HepG2 (cell line): ENCODE measurements around the gene CBX5. TPM values are rescaled to one million over a fixed set of nuclear protein-coding genes. Genes with fewer than 3 reads are reported as not detected.
A peak's percentile ranks its signal among the peaks of the same experiment; 100 is the strongest.

ENCODE experiments used
- EHMT2 ChIP-seq: fragments of 200-600 bp; sonication (generic); IDR thresholded peaks from 2 replicates; pipeline ENCODE4 v1.7.0; 2017; ENCODE audit warnings: antibody characterized with exemption, low read depth, low read length, borderline replicate concordance
- FOSL1 ChIP-seq: sonication (generic); formaldehyde crosslinking; IDR thresholded peaks from 2 replicates; pipeline ENCODE4 v1.9.0; 2021; ENCODE audit warnings: missing genetic modification reagents, borderline replicate concordance
- FOXO1 ChIP-seq: sonication (generic); formaldehyde crosslinking; IDR thresholded peaks from 2 replicates; pipeline ENCODE4 v1.4.0; 2020; ENCODE audit warnings: missing genetic modification reagents
- GFI1 ChIP-seq: sonication (generic); formaldehyde crosslinking; IDR thresholded peaks from 2 replicates; pipeline ENCODE4 v1.5.0; 2020; ENCODE audit warnings: missing genetic modification reagents, mild to moderate bottlenecking, borderline replicate concordance
- LCORL ChIP-seq, 2 experiments: fragments of 450-650 bp in 1 of 2; sonication (generic) in 1 of 2; formaldehyde crosslinking in 1 of 2; IDR thresholded peaks; 2 replicates each; pipeline versions ENCODE4 v1.5.0 to v1.6.1; 2017 to 2020; ENCODE audit warnings: antibody characterized with exemption in 1 of 2, missing genetic modification reagents in 1 of 2
- NFATC3 ChIP-seq: sonication (generic); formaldehyde crosslinking; IDR thresholded peaks from 2 replicates; pipeline ENCODE4 v1.5.1; 2020; ENCODE audit warnings: mild to moderate bottlenecking, missing genetic modification reagents
- PHF21A ChIP-seq: sonication (generic); formaldehyde crosslinking; IDR thresholded peaks from 2 replicates; pipeline ENCODE4 v1.5.0; 2020; ENCODE audit warnings: mild to moderate bottlenecking, missing genetic modification reagents
- PHF5A ChIP-seq: IDR thresholded peaks from one replicate; pipeline ENCODE4 v1.6.1; 2018; ENCODE audit warnings: low read depth, missing genetic modification reagents; ENCODE audit not compliant: unreplicated experiment
- PHF8 ChIP-seq: sonication (generic); formaldehyde crosslinking; IDR thresholded peaks from 2 replicates; pipeline ENCODE4 v1.5.0; 2020; ENCODE audit warnings: missing genetic modification reagents
- SMAD1 ChIP-seq: sonication (generic); formaldehyde crosslinking; IDR thresholded peaks from 2 replicates; pipeline ENCODE4 v1.4.0; 2020; ENCODE audit warnings: missing genetic modification reagents, low read depth, mild to moderate bottlenecking, borderline replicate concordance
- ZFP37 ChIP-seq: sonication (generic); formaldehyde crosslinking; IDR thresholded peaks from 2 replicates; pipeline ENCODE4 v1.4.0; 2020; ENCODE audit warnings: missing genetic modification reagents, borderline replicate concordance
- ZNF652 ChIP-seq: IDR thresholded peaks from 2 replicates; pipeline ENCODE4 v1.6.1; 2016; ENCODE audit warnings: low read depth, borderline replicate concordance
- ZNF713 ChIP-seq: sonication (generic); formaldehyde crosslinking; IDR thresholded peaks from 2 replicates; pipeline ENCODE4 v1.4.0; 2020; ENCODE audit warnings: mild to moderate bottlenecking, missing genetic modification reagents
- ZNF782 ChIP-seq: sonication (generic); formaldehyde crosslinking; IDR thresholded peaks from 2 replicates; pipeline ENCODE4 v1.4.0; 2020; ENCODE audit warnings: missing genetic modification reagents, mild to moderate bottlenecking, borderline replicate concordance
- ZNF839 ChIP-seq: sonication (generic); formaldehyde crosslinking; IDR thresholded peaks from 2 replicates; pipeline ENCODE4 v1.4.0; 2020; ENCODE audit warnings: missing genetic modification reagents, mild to moderate bottlenecking, borderline replicate concordance
- ZZZ3 ChIP-seq: sonication (generic); formaldehyde crosslinking; IDR thresholded peaks from 2 replicates; pipeline ENCODE4 v1.4.0; 2020; ENCODE audit warnings: missing genetic modification reagents, mild to moderate bottlenecking, borderline replicate concordance
- polyA plus RNA-seq, 8 experiments: library from polyadenylated mRNA; depleted of rRNA in 3 of 8; stranded (reverse) in 7 of 8; unstranded in 1 of 8; fragments of >200 nt; fragmentation: Illumina TruSeq in 4 of 8; extraction: Trizol in 4 of 8; gene quantifications; 2 replicates each; pipeline versions ENCODE4 v1.2.1 to v1.2.3, GENCODE V29; 2011 to 2016; ENCODE audit warnings: low read depth in 4 of 8, missing spikeins in 1 of 8, mixed read lengths in 1 of 8; ENCODE audit not compliant: insufficient read depth in 1 of 8
- total RNA-seq, 5 experiments: library from RNA; depleted of rRNA; stranded (reverse); fragments of >200 nt; fragmentation: Illumina TruSeq; extraction: Trizol; gene quantifications; 2 replicates each; pipeline ENCODE4 v1.2.3, GENCODE V29; 2016; ENCODE audit warnings: low read depth in 1 of 5
- TF ChIP-seq, protein P1 (sequence below), 2 experiments: sonication (generic) in 1 of 2; formaldehyde crosslinking in 1 of 2; IDR thresholded peaks; 2 replicates each; pipeline versions ENCODE4 v1.4.0 to v1.6.1; 2016 to 2020; ENCODE audit warnings: borderline replicate concordance in 1 of 2, low read depth in 1 of 2, mild to moderate bottlenecking in 1 of 2, missing genetic modification reagents in 1 of 2
- TF ChIP-seq, protein P2 (sequence below): sonication (generic); formaldehyde crosslinking; IDR thresholded peaks from 2 replicates; pipeline ENCODE4 v1.4.0; 2020; ENCODE audit warnings: low read depth, missing genetic modification reagents
- TF ChIP-seq, protein P3 (sequence below): sonication (generic); formaldehyde crosslinking; IDR thresholded peaks from 2 replicates; pipeline ENCODE4 v1.5.0; 2020; ENCODE audit warnings: missing genetic modification reagents

Gene CBX5
- total and polyA plus RNA-seq, 2 of the 13 experiments (the other 11 are each of a cell fraction or from before 2014, with no cell fraction given): 16.0 to 22.2 TPM

DNA sequence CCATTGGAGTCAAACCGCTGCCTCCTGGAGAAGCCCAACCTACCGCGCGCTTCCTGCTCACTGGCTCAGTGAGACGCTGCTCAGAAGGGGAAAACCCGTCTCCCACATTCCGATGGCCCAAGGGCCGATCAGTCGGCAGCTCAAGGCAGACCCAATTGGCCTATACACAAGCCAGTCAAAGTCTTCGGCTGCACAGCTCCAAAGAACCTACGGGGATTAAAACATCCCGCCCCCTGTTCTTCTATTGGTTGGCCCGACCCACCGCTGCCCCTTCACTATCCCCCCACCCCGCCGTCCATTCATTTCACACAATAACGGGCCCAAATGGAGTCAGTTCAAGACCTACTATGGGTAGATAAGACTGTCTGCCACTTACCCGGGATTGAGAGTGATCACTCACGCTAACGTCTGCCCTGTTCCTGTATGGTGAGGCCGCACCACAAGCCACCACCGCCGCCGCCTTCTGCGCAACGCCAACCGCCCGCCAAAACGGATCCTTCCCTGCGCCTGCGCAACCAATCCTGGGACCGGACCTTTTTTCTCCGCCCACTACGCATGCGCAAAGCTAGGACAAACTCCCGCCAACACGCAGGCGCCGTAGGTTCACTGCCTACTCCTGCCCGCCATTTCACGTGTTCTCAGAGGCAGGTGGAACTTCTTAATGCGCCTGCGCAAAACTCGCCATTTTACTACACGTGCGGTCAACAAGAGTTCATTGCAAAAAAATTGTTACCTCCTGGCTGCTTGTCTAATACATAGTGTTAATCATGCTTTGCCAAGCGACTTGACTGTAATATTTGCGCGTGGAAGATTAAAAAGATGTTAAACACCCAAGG lies at the start of gene CBX5 (continued):
- TF ChIP-seq, protein P1, sequence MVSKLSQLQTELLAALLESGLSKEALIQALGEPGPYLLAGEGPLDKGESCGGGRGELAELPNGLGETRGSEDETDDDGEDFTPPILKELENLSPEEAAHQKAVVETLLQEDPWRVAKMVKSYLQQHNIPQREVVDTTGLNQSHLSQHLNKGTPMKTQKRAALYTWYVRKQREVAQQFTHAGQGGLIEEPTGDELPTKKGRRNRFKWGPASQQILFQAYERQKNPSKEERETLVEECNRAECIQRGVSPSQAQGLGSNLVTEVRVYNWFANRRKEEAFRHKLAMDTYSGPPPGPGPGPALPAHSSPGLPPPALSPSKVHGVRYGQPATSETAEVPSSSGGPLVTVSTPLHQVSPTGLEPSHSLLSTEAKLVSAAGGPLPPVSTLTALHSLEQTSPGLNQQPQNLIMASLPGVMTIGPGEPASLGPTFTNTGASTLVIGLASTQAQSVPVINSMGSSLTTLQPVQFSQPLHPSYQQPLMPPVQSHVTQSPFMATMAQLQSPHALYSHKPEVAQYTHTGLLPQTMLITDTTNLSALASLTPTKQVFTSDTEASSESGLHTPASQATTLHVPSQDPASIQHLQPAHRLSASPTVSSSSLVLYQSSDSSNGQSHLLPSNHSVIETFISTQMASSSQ (IDR thresholded peaks at IDR 0.05; ENCODE audit: low read depth): no peak; the same call in 1 of the 2 replicates
- TF ChIP-seq, protein P1 (CRISPR knock-in tag; IDR thresholded peaks at IDR 0.05; ENCODE audit: borderline replicate concordance): no peak
- no peak; the same call in 1 of the 2 replicates for TF ChIP-seq NFATC3
- TF ChIP-seq ZFP37 (CRISPR knock-in tag): peak; percentile 75; the same call in 1 of the 2 replicates
- TF ChIP-seq, protein P2, sequence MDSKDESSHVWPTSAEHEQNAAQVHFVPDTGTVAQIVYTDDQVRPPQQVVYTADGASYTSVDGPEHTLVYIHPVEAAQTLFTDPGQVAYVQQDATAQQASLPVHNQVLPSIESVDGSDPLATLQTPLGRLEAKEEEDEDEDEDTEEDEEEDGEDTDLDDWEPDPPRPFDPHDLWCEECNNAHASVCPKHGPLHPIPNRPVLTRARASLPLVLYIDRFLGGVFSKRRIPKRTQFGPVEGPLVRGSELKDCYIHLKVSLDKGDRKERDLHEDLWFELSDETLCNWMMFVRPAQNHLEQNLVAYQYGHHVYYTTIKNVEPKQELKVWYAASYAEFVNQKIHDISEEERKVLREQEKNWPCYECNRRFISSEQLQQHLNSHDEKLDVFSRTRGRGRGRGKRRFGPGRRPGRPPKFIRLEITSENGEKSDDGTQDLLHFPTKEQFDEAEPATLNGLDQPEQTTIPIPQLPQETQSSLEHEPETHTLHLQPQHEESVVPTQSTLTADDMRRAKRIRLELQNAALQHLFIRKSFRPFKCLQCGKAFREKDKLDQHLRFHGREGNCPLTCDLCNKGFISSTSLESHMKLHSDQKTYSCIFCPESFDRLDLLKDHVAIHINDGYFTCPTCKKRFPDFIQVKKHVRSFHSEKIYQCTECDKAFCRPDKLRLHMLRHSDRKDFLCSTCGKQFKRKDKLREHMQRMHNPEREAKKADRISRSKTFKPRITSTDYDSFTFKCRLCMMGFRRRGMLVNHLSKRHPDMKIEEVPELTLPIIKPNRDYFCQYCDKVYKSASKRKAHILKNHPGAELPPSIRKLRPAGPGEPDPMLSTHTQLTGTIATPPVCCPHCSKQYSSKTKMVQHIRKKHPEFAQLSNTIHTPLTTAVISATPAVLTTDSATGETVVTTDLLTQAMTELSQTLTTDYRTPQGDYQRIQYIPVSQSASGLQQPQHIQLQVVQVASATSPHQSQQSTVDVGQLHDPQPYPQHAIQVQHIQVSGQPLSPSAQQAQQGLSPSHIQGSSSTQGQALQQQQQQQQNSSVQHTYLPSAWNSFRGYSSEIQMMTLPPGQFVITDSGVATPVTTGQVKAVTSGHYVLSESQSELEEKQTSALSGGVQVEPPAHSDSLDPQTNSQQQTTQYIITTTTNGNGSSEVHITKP (CRISPR knock-in tag): 0 out of 2 replicates have a peak, but pooled peaks have one; percentile 21
- no peak for TF ChIP-seq SMAD1 (CRISPR knock-in tag)
- no peak for TF ChIP-seq FOSL1 (CRISPR knock-in tag)
- no peak; the same call in 1 of the 2 replicates for TF ChIP-seq FOXO1 (CRISPR knock-in tag)
- TF ChIP-seq LCORL (IDR thresholded peaks at IDR 0.05): no peak
- peak; percentile 44 for TF ChIP-seq LCORL (CRISPR knock-in tag; IDR thresholded peaks at IDR 0.05)
- peak; percentile 69; the same call in 1 of the 2 replicates for TF ChIP-seq EHMT2
- no peak for TF ChIP-seq ZNF713 (CRISPR knock-in tag)
- peak; percentile 74 for TF ChIP-seq PHF8 (CRISPR knock-in tag)
- TF ChIP-seq ZNF652: no peak
- no peak for TF ChIP-seq GFI1
- no peak for TF ChIP-seq PHF5A (CRISPR knock-in tag)
- TF ChIP-seq, protein P3, sequence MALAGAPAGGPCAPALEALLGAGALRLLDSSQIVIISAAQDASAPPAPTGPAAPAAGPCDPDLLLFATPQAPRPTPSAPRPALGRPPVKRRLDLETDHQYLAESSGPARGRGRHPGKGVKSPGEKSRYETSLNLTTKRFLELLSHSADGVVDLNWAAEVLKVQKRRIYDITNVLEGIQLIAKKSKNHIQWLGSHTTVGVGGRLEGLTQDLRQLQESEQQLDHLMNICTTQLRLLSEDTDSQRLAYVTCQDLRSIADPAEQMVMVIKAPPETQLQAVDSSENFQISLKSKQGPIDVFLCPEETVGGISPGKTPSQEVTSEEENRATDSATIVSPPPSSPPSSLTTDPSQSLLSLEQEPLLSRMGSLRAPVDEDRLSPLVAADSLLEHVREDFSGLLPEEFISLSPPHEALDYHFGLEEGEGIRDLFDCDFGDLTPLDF (CRISPR knock-in tag): peak; percentile 98
- no peak for TF ChIP-seq PHF21A (CRISPR knock-in tag)
- TF ChIP-seq ZNF782 (CRISPR knock-in tag): no peak
- no peak for TF ChIP-seq ZNF839 (CRISPR knock-in tag)
- TF ChIP-seq ZZZ3 (CRISPR knock-in tag): no peak
